ENCODE measurements around the gene SLC9A4.
"Not testable (repeated sequence)": the region's sequence is repeated elsewhere in the genome, so short reads cannot be mapped to it uniquely, and the experiment has no call there.

The SLC9A4 gene

GRCh38 chr2:102538491-102538890 is 65.5 kb downstream of the SLC9A4 start:
- Mint-ChIP-seq H3K27ac (no peak overlapping the region), H3K9me3 (peaks cover 3% of the 10 kb centered on the region), H3K4me1 (no peaks in the 10 kb centered on the region), H3K4me3 (no peak overlapping the region), H3K36me3 (no peaks in the 10 kb centered on the region)
- DNase-seq (ENCODE audit: low spot score in 2 of 2), result no peak
- no peak for ATAC-seq

GRCh38 chr2:102540882-102541281 is 67.9 kb downstream of the SLC9A4 start:
- DNase-seq (ENCODE audit: low spot score in 2 of 2) (no peak), ATAC-seq (no peak)
- H3K27ac Mint-ChIP-seq, result no peak overlapping the region
- no peaks in the 10 kb centered on the region for H3K9me3 Mint-ChIP-seq
- H3K4me3 Mint-ChIP-seq, result no peak overlapping the region
- no peaks in the 10 kb centered on the region for H3K4me1 Mint-ChIP-seq
- no peaks in the 10 kb centered on the region for H3K36me3 Mint-ChIP-seq

- H3K27ac Mint-ChIP-seq, result no peak overlapping the region
- peaks cover 16% of the 10 kb centered on the region for H3K9me3 Mint-ChIP-seq
- ATAC-seq (no peak), DNase-seq (ENCODE audit: low spot score in 2 of 2) (no peak)
- no peak overlapping the region for H3K4me3 Mint-ChIP-seq
- H3K4me1 Mint-ChIP-seq, result no peaks in the 10 kb centered on the region
- no peaks in the 10 kb centered on the region for H3K36me3 Mint-ChIP-seq
These were observed 71.2 kb downstream of the SLC9A4 start for GRCh38 chr2:102544182-102544581.

- Mint-ChIP-seq H3K4me3 (no peak overlapping the region), H3K9me3 (peaks cover 24% of the 10 kb centered on the region), H3K4me1 (no peaks in the 10 kb centered on the region), H3K27ac (no peak overlapping the region), H3K36me3 (no peaks in the 10 kb centered on the region)
- ATAC-seq, result no peak
- no peak for DNase-seq (ENCODE audit: low spot score in 2 of 2)
These were observed 74.4 kb downstream of the SLC9A4 start for GRCh38 chr2:102547462-102547861.

GRCh38 chr2:102549027-102549426 is 76.0 kb downstream of the SLC9A4 start:
- Mint-ChIP-seq H3K4me1 (no peaks in the 10 kb centered on the region), H3K4me3 (no peak overlapping the region), H3K27ac (no peak overlapping the region), H3K9me3 (peaks cover 24% of the 10 kb centered on the region), H3K36me3 (no peaks in the 10 kb centered on the region)
- ATAC-seq, result no peak
- no peak for DNase-seq (ENCODE audit: low spot score in 2 of 2)

- Mint-ChIP-seq H3K27ac (no peak overlapping the region), H3K9me3 (peaks cover 24% of the 10 kb centered on the region), H3K36me3 (no peaks in the 10 kb centered on the region), H3K4me1 (no peaks in the 10 kb centered on the region), H3K4me3 (no peak overlapping the region)
- DNase-seq (ENCODE audit: low spot score in 2 of 2) (no peak), ATAC-seq (no peak)
These were observed 77.1 kb downstream of the SLC9A4 start for GRCh38 chr2:102550151-102550550.

- Mint-ChIP-seq H3K9me3 (peaks cover 24% of the 10 kb centered on the region), H3K4me3 (no peak overlapping the region), H3K36me3 (no peaks in the 10 kb centered on the region), H3K4me1 (no peaks in the 10 kb centered on the region), H3K27ac (no peak overlapping the region)
- no peak for DNase-seq (ENCODE audit: low spot score in 2 of 2)
- no peak for ATAC-seq
These were observed 78.5 kb downstream of the SLC9A4 start for GRCh38 chr2:102551329-102552096.

- H3K36me3 Mint-ChIP-seq, result no peaks in the 10 kb centered on the region
- DNase-seq (ENCODE audit: low spot score in 2 of 2), result no peak
- no peak overlapping the region for H3K4me3 Mint-ChIP-seq
- no peak for ATAC-seq
- peaks cover 14% of the 10 kb centered on the region for H3K9me3 Mint-ChIP-seq
- no peaks in the 10 kb centered on the region for H3K4me1 Mint-ChIP-seq
- no peak overlapping the region for H3K27ac Mint-ChIP-seq
These were observed 80.6 kb downstream of the SLC9A4 start for GRCh38 chr2:102553601-102554000.

GRCh38 chr2:102558463-102558862 is 85.4 kb downstream of the SLC9A4 start:
- no peaks in the 10 kb centered on the region for H3K4me1 Mint-ChIP-seq
- H3K36me3 Mint-ChIP-seq, result no peaks in the 10 kb centered on the region
- ATAC-seq (no peak), DNase-seq (ENCODE audit: low spot score in 2 of 2) (no peak)
- H3K27ac Mint-ChIP-seq, result no peak overlapping the region
- H3K4me3 Mint-ChIP-seq, result no peak overlapping the region
- H3K9me3 Mint-ChIP-seq, result no peaks in the 10 kb centered on the region

GRCh38 chr2:102562542-102562941 is 89.5 kb downstream of the SLC9A4 start:
- not testable (repeated sequence) for H3K9me3 Mint-ChIP-seq; DNase-seq (ENCODE audit: low spot score in 2 of 2); H3K27ac Mint-ChIP-seq; H3K4me1 Mint-ChIP-seq; H3K36me3 Mint-ChIP-seq; H3K4me3 Mint-ChIP-seq; ATAC-seq

- Mint-ChIP-seq H3K27ac (no peak overlapping the region), H3K9me3 (peaks cover 6% of the 10 kb centered on the region), H3K36me3 (no peaks in the 10 kb centered on the region), H3K4me1 (no peaks in the 10 kb centered on the region), H3K4me3 (no peak overlapping the region)
- DNase-seq (ENCODE audit: low spot score in 2 of 2), result no peak
- no peak for ATAC-seq
These were observed 102.9 kb downstream of the SLC9A4 start for GRCh38 chr2:102575888-102576287.

GRCh38 chr2:102578376-102578775 is 105.3 kb downstream of the SLC9A4 start:
- ATAC-seq (no peak), DNase-seq (ENCODE audit: low spot score in 2 of 2) (no peak)
- no peak overlapping the region for H3K27ac Mint-ChIP-seq
- peaks cover 4% of the 10 kb centered on the region for H3K9me3 Mint-ChIP-seq
- H3K4me1 Mint-ChIP-seq, result peaks cover 6% of the 10 kb centered on the region
- no peaks in the 10 kb centered on the region for H3K36me3 Mint-ChIP-seq
- H3K4me3 Mint-ChIP-seq, result no peak overlapping the region

- Mint-ChIP-seq H3K4me1 (peaks cover 6% of the 10 kb centered on the region), H3K9me3 (peaks cover 3% of the 10 kb centered on the region), H3K27ac (no peak overlapping the region), H3K4me3 (no peak overlapping the region), H3K36me3 (no peaks in the 10 kb centered on the region)
- ATAC-seq (no peak), DNase-seq (ENCODE audit: low spot score in 2 of 2) (no peak)
These were observed 108.9 kb downstream of the SLC9A4 start for GRCh38 chr2:102581911-102582310.

GRCh38 chr2:102582845-102583244 is 109.8 kb downstream of the SLC9A4 start:
- Mint-ChIP-seq H3K9me3 (peaks cover 2% of the 10 kb centered on the region), H3K36me3 (no peaks in the 10 kb centered on the region), H3K4me3 (no peak overlapping the region), H3K4me1 (peaks cover 6% of the 10 kb centered on the region), H3K27ac (no peak overlapping the region)
- no peak for ATAC-seq
- DNase-seq (ENCODE audit: low spot score in 2 of 2), result no peak

Measured in stimulated activated effector memory CD8-positive, alpha-beta T cell treated with anti-CD3 and anti-CD28 coated beads, Interleukin-12 subunit alpha, Interleukin-12 subunit beta, amount 100 ng/mL, for 72 hours (primary cell).